Psoas muscle (tissue), 8 donors: ENCODE results near the gene ZBTB38. TPM values are rescaled to one million over a fixed set of nuclear protein-coding genes. Genes with fewer than 3 reads are reported as not detected.

ENCODE experiments used
- ATAC-seq, 4 donors: fragments of 200-7000 bp; cut with Tn5 transposase; one replicate each; pipeline ENCODE4 v1.9.1; 2020; ENCODE audit warnings: moderate library complexity in 3 of 4, mild to moderate bottlenecking in 2 of 4
- DNase-seq, 2 donors: peaks; one replicate each; pipeline ENCODE4 v3.0.0-alpha.2; 2020
- H3K27ac ChIP-seq: fragments of 200-600 bp; one replicate; pipeline ENCODE4 v1.8.0; 2022
- H3K27me3 ChIP-seq, 3 donors: fragments of 200-600 bp in 1 of 3; one replicate each; pipeline versions ENCODE4 v1.6.1 to v1.8.0; 2013 to 2022; ENCODE audit warnings: low read length in 2 of 3, mild to moderate bottlenecking in 2 of 3, moderate library complexity in 1 of 3; ENCODE audit not compliant: insufficient read depth in 3 of 3
- H3K36me3 ChIP-seq, 2 donors: fragments of 200-600 bp in 1 of 2; one replicate each; pipeline versions ENCODE4 v1.6.1 to v1.8.0; 2013 to 2022; ENCODE audit warnings: low read depth in 1 of 2, mild to moderate bottlenecking in 1 of 2, moderate library complexity in 1 of 2; ENCODE audit not compliant: insufficient read depth in 1 of 2
- H3K4me1 ChIP-seq: fragments of 200-600 bp; one replicate; pipeline ENCODE4 v1.8.0; 2022
- H3K4me3 ChIP-seq: fragments of 200-600 bp; one replicate; pipeline ENCODE4 v1.8.0; 2022; ENCODE audit warnings: mild to moderate bottlenecking
- H3K9me3 ChIP-seq: fragments of 200-600 bp; one replicate; pipeline ENCODE4 v1.8.0; 2022
- CTCF ChIP-seq: fragments of 200-600 bp; IDR thresholded peaks from one replicate; pipeline ENCODE4 v1.8.0; 2022; ENCODE audit warnings: antibody characterized with exemption
- WGBS, 3 donors: extraction: QIAGEN DNeasy Blood & Tissue Kit; methylation state at CpG; one replicate each; pipeline versions ENCODE4 v1.1.6 to v1.1.7; 2013; 5-methylcytosine and 5-hydroxymethylcytosine counted together
- intact Hi-C, 2 donors: fragments of 100-400 bp; cut with DNase I; formaldehyde crosslinking; loops; one replicate each; pipeline versions ENCODE4 v1.11.0 to v1.14.2; 2022
- polyA plus RNA-seq, 3 donors: library from polyadenylated mRNA; stranded (reverse); fragments of 200-250 nt; gene quantifications; one replicate each; pipeline ENCODE4 v1.2.3, GENCODE V29; 2013
- total RNA-seq, 4 donors: library from RNA; stranded (reverse); fragmentation: NEBNext Ultra II Directional in 2 of 4; extraction: Animal tissue kit (Norgen Biotek cat#: 25700) in 2 of 4; gene quantifications; one replicate each; pipeline versions ENCODE4 v1.2.1 to v1.2.4, GENCODE V29; 2021 to 2023
- donor health status: healthy with polysubstance abuse.
- donor health status: DM: no; HTN: no; CAD: no; lungs with moderate emphysema.
- donor health status: Bipolar disorder and iron deficiency.
- donor health status: healthy.
- donor health status: DM: yes; HTN: yes; CAD: no.
- donor health status: DM: no; HTN: no; CAD: no.
- donor health status: DM: no; HTN: no; CAD: no.
- donor health status: DM: yes; HTN: yes; CAD: no.

The ZBTB38 gene
- total and polyA plus RNA-seq, 7 donors: 24.2 to 212 (median 61.7) TPM

- ATAC-seq (no peak), DNase-seq (no peak)
- Histone ChIP-seq H3K9me3 (no peaks in the 10 kb centered on the region), H3K4me1 (no peaks in the 10 kb centered on the region), H3K27ac (no peak overlapping the region), H3K4me3 (no peak overlapping the region), H3K36me3 (peaks cover 11 to 16% of the 10 kb centered on the region in 2 donors), H3K27me3 (no peaks in the 10 kb centered on the region)
- WGBS, 3 donors: 92 to 96% (median 94%) methylated on average over 2 of the region's 2 CpGs
- TF ChIP-seq CTCF: no peak
- intact Hi-C loops: no loop called here
These were observed 14.3 kb downstream of the ZBTB38 start for GRCh38 chr3:141382571-141382970.

DNA sequence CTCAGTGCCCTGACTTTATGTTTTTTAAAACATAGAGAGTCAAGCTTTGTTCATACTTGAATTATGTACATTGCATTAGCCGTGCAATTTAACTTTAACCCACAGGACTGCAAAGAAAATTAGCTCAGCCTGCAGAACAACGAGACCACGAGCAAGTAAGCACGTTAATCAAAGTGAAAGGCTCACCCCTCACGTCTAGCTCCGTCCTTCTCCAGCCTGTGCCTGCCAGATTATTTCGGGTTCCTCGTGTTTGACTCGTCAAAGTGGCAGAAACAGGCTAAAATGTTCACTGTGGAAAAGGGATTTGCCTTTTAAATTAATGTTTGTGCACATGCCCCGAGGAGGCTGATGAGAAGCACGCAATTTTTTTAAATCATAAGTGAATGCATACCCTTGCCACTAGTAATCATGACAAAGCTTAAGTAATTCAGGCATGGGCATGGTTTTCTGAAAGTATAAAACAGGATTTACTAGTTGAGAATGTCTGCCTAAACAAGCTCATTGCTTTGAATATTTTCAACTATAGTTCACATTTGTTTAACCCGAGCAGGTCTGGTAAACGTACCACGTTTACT lies 15.3 kb downstream of the ZBTB38 start:
- intact Hi-C loops: no loop called here
- H3K27ac ChIP-seq: no peak overlapping the region
- H3K4me1 ChIP-seq: no peaks in the 10 kb centered on the region
- no peak for TF ChIP-seq CTCF
- no peaks in the 10 kb centered on the region for H3K9me3 ChIP-seq
- peaks cover 9 to 16% of the 10 kb centered on the region in 2 donors for H3K36me3 ChIP-seq
- WGBS, 3 donors: 47 to 64% (median 48%) methylated on average over 14 of the region's 14 CpGs
- H3K4me3 ChIP-seq: no peak overlapping the region
- no peak for DNase-seq
- no peaks in the 10 kb centered on the region for H3K27me3 ChIP-seq
- ATAC-seq: no peak

- intact Hi-C loops: no loop called here
- H3K4me1 ChIP-seq: no peaks in the 10 kb centered on the region
- ATAC-seq: peak in 2 of 4 donors; percentile 35 to 40
- peaks cover 9 to 16% of the 10 kb centered on the region in 2 donors for H3K36me3 ChIP-seq
- no peak overlapping the region for H3K4me3 ChIP-seq
- H3K27me3 ChIP-seq: no peaks in the 10 kb centered on the region
- DNase-seq: no peak
- no peaks in the 10 kb centered on the region for H3K9me3 ChIP-seq
- 81 to 86% (median 85%) methylated on average over 4 of the region's 4 CpGs for WGBS, 3 donors
- H3K27ac ChIP-seq: no peak overlapping the region
- TF ChIP-seq CTCF: no peak
These were observed 15.9 kb downstream of the ZBTB38 start for GRCh38 chr3:141384157-141384556.

DNA sequence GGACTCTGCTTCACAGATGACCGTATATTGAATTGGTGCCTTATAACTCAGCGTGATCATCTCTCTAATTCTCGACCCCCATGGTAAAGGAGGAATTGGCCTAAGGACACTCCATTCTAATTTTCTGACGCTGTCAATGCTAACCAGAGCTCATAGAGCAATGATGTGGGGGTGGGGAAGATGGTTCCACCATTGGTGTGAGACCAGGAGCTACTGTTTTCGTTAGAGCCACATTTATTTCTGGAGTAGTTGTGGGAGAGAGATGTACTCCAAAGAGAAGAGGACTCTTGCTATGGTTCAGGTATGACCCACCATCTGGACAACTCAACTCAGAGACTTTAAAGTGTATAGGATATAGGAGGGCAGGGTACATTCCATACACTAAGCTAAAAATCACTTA lies 16.3 kb downstream of the ZBTB38 start:
- Histone ChIP-seq H3K4me3 (no peak overlapping the region), H3K9me3 (no peaks in the 10 kb centered on the region), H3K27me3 (no peaks in the 10 kb centered on the region), H3K27ac (no peak overlapping the region), H3K4me1 (no peaks in the 10 kb centered on the region), H3K36me3 (peaks cover 9 to 16% of the 10 kb centered on the region in 2 donors)
- WGBS, 3 donors: 90 to 95% (median 93%) methylated on average over 5 of the region's 5 CpGs
- DNase-seq (no peak), ATAC-seq (no peak)
- intact Hi-C loops: no loop called here
- TF ChIP-seq CTCF: no peak
